ENCODE data around the gene CD226. TPM values are rescaled to one million over a fixed set of nuclear protein-coding genes. Genes with fewer than 3 reads are reported as not detected.

CD226 gene
- total RNA-seq, 1 donor from 2014 or later: 5.8 TPM

DNA sequence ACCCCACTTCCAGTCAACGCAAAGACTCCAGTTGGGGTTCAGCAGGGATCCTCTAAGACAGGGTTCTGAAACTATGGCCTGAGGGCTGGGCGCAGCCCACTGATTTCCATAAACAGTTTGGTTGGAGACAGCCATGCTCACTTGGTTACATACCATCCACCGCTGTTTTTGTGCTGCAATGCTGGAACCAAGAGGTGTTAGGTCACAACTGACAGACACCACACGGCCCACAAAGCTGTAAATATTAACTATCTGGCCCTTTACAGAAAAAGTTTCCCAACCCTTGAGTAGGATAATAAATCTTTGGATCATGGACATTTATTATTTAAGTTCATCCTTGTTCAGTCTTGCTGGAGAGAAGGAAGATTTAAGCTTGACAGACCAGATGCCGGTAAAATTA is 8.4 kb upstream of the CD226 start:
- H3K27ac ChIP-seq: no peak overlapping the region
- H3K4me3 ChIP-seq: no peak overlapping the region
- no peaks in the 10 kb centered on the region for H3K27me3 ChIP-seq
- H3K4me1 ChIP-seq: peaks cover 5% of the 10 kb centered on the region
- H3K36me3 ChIP-seq: no peaks in the 10 kb centered on the region
- H3K9me3 ChIP-seq: no peaks in the 10 kb centered on the region
- no peak for TF ChIP-seq CTCF (IDR thresholded peaks at IDR 0.05)
- intact Hi-C loops (cut with DNase I): no loop called here
- ATAC-seq: no peak
- DNase-seq: no peak

- H3K27ac ChIP-seq: no peak overlapping the region
Observed at GRCh38 chr18:69954719-69955480, 7.2 kb upstream of the CD226 start.

GRCh38 chr18:69953191-69953590 is 5.5 kb upstream of the CD226 start:
- Histone ChIP-seq H3K27me3 (no peaks in the 10 kb centered on the region), H3K4me1 (peaks cover 16% of the 10 kb centered on the region)
- no peak for DNase-seq

More at GRCh38 chr18:69954719-69955480, 7.2 kb upstream of the CD226 start:
- H3K4me3 ChIP-seq: no peak overlapping the region
- no peaks in the 10 kb centered on the region for H3K9me3 ChIP-seq
- DNase-seq (no peak), ATAC-seq (no peak)
- intact Hi-C loops (cut with DNase I): no loop called here
- no peak for TF ChIP-seq CTCF (IDR thresholded peaks at IDR 0.05)
- H3K27me3 ChIP-seq: no peaks in the 10 kb centered on the region
- no peaks in the 10 kb centered on the region for H3K36me3 ChIP-seq
- peaks cover 13% of the 10 kb centered on the region for H3K4me1 ChIP-seq

GRCh38 chr18:69951182-69951581 is 3.5 kb upstream of the CD226 start:
- H3K27me3 ChIP-seq: no peaks in the 10 kb centered on the region
- intact Hi-C loops (cut with DNase I): no loop called here
- no peak overlapping the region for H3K27ac ChIP-seq
- no peak overlapping the region for H3K4me3 ChIP-seq
- no peaks in the 10 kb centered on the region for H3K36me3 ChIP-seq
- H3K9me3 ChIP-seq: no peaks in the 10 kb centered on the region
- peaks cover 16% of the 10 kb centered on the region for H3K4me1 ChIP-seq
- peak; percentile 23 for ATAC-seq
- no peak for DNase-seq
- TF ChIP-seq CTCF (IDR thresholded peaks at IDR 0.05): no peak

More at GRCh38 chr18:69953191-69953590, 5.5 kb upstream of the CD226 start:
- no peaks in the 10 kb centered on the region for H3K9me3 ChIP-seq
- intact Hi-C loops (cut with DNase I): no loop called here
- H3K27ac ChIP-seq: no peak overlapping the region
- no peak overlapping the region for H3K4me3 ChIP-seq
- ATAC-seq: no peak
- H3K36me3 ChIP-seq: no peaks in the 10 kb centered on the region
- no peak for TF ChIP-seq CTCF (IDR thresholded peaks at IDR 0.05)

DNA sequence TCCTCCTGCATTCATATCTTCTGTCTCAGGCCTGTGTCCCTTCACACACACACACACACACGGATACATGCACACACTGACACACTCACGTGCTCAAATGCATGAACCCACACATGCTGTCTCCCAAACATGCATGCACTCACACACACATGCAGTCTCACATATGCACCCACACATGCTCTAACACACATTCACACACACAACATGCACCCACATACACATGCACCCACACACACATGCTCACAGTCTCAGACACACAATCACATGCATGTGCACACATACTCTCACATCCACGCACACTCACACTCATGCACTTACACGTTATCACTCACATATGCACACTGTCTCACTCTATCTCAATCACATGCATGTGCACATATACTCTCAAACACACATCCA is 1.9 kb upstream of the CD226 start:
- Histone ChIP-seq H3K27me3 (no peaks in the 10 kb centered on the region), H3K27ac (no peak overlapping the region), H3K4me1 (peaks cover 11% of the 10 kb centered on the region), H3K36me3 (no peaks in the 10 kb centered on the region), H3K4me3 (no peak overlapping the region), H3K9me3 (no peaks in the 10 kb centered on the region)
- DNase-seq (no peak), ATAC-seq (no peak)
- no peak for TF ChIP-seq CTCF (IDR thresholded peaks at IDR 0.05)
- intact Hi-C loops (cut with DNase I): no loop called here

All from upper lobe of right lung (tissue), 1 donor.